Heart right ventricle (tissue), 16 donors: Measurements from ENCODE around the gene PPP3CA. TPM values are rescaled to one million over a fixed set of nuclear protein-coding genes. Genes with fewer than 3 reads are reported as not detected.
"Not testable (repeated sequence)": the region's sequence is repeated elsewhere in the genome, so short reads cannot be mapped to it uniquely, and the experiment has no call there.

Experiments used
- ATAC-seq, 8 donors: fragments of 200-7000 bp; cut with Tn5 transposase; one replicate each; pipeline ENCODE4 v1.9.1; 2020; ENCODE audit warnings: mild to moderate bottlenecking in 8 of 8, moderate library complexity in 8 of 8, moderate number of reproducible peaks in 1 of 8
- DNase-seq, 2 donors: peaks; one replicate each; pipeline ENCODE4 v3.0.0-alpha.2; 2020
- H3K27ac ChIP-seq, 10 donors: fragments of 200-600 bp; sonication (generic) in 2 of 10; one replicate each; pipeline versions ENCODE4 v1.5.0 to v1.8.0; 2020 to 2022; ENCODE audit warnings: mild to moderate bottlenecking in 3 of 10
- H3K27me3 ChIP-seq, 7 donors: fragments of 200-600 bp; one replicate each; pipeline ENCODE4 v1.8.0; 2021 to 2022; ENCODE audit warnings: mild to moderate bottlenecking in 2 of 7
- H3K36me3 ChIP-seq, 9 donors: fragments of 200-600 bp; sonication (generic) in 1 of 9; one replicate each; pipeline versions ENCODE4 v1.5.0 to v1.8.0; 2020 to 2022; ENCODE audit warnings: mild to moderate bottlenecking in 2 of 9
- H3K4me1 ChIP-seq, 9 donors: fragments of 200-600 bp; sonication (generic) in 1 of 9; one replicate each; pipeline versions ENCODE4 v1.5.0 to v1.8.0; 2020 to 2022; ENCODE audit warnings: mild to moderate bottlenecking in 4 of 9
- H3K4me3 ChIP-seq, 10 donors: fragments of 200-600 bp; sonication (generic) in 2 of 10; one replicate each; pipeline versions ENCODE4 v1.5.0 to v1.8.0; 2020 to 2022; ENCODE audit warnings: mild to moderate bottlenecking in 7 of 10, moderate library complexity in 2 of 10
- H3K9me3 ChIP-seq, 11 donors: fragments of 200-600 bp in 10 of 11; sonication (generic) in 2 of 11; one replicate each; pipeline versions ENCODE4 v1.5.0 to v1.8.0; 2013 to 2022; ENCODE audit warnings: mild to moderate bottlenecking in 2 of 11, control low read depth in 1 of 11, moderate library complexity in 1 of 11
- CTCF ChIP-seq, 9 donors: fragments of 200-600 bp; sonication (generic) in 2 of 9; IDR thresholded peaks; one replicate each; pipeline versions ENCODE4 v1.5.0 to v1.8.0; 2021 to 2022; ENCODE audit warnings: antibody characterized with exemption in 9 of 9, mild to moderate bottlenecking in 5 of 9, moderate library complexity in 1 of 9
- WGBS, 2 donors: extraction: QIAGEN DNeasy Blood & Tissue Kit; methylation state at CpG; one replicate each; pipeline ENCODE4 v1.1.7; 2013; ENCODE audit warnings: inconsistent platforms in 1 of 2; 5-methylcytosine and 5-hydroxymethylcytosine counted together
- intact Hi-C, 10 donors: fragments of 100-400 bp; cut with DNase I; formaldehyde crosslinking; loops; one replicate each; pipeline versions ENCODE4 v1.11.1 to v1.14.2; 2022
- polyA plus RNA-seq, 2 donors: library from polyadenylated mRNA; stranded (reverse); fragments of 200-250 nt; gene quantifications; one replicate each; pipeline ENCODE4 v1.2.3, GENCODE V29; 2013
- total RNA-seq, 10 donors: library from RNA; stranded (reverse); fragmentation: NEBNext Ultra II Directional in 3 of 10; extraction: Animal tissue kit (Norgen Biotek cat#: 25700) in 3 of 10; gene quantifications; one replicate each; pipeline versions ENCODE4 v1.2.1 to v1.2.4, GENCODE V29; 2021 to 2023
- donor health status: Arrhythmogenic right ventricular cardiomyopathy.
- donor health status: ischemic (EF 13 %, LVEDD 7.1; RV severe dilation, severe dysfunction).
- donor health status: healthy with polysubstance abuse.
- donor health status: DM: no; HTN: yes; CAD: no.
- donor health status: DM: no; HTN: no; CAD: no.
- donor health status: ischemic (EF 25% LVEDD 6.9; RV normal size, moderate dysfunction).
- donor health status: ischemic (EF 25% LVEDD 5.7; RV mildly dilated, moderate dysfunction).
- donor health status: healthy.
- donor health status: DM: yes; HTN: yes; CAD: no.
- donor health status: Ischemic cardiomyopathy.
- donor health status: ischemic (EF 35%, LVEDD 5.7; RV mildly dilated, moderate dysfunction).
- donor health status: nonischemic (EF 11% LVEDD 7.7; RV severe dilation, severe dysfunction).
- donor health status: DM: yes; HTN: yes; CAD: no.
- donor health status: PGD.
- donor health status: ischemic (EF 29% LVEDD 5.4; RV normal size, mild dysfunction).
- donor health status: nonischemic (EF 23%, LVEDD 6.1; RV moderate dilation, normal function).

The PPP3CA gene
- total and polyA plus RNA-seq, 12 donors, result 8.1 to 30.8 (median 19.1) TPM

DNA sequence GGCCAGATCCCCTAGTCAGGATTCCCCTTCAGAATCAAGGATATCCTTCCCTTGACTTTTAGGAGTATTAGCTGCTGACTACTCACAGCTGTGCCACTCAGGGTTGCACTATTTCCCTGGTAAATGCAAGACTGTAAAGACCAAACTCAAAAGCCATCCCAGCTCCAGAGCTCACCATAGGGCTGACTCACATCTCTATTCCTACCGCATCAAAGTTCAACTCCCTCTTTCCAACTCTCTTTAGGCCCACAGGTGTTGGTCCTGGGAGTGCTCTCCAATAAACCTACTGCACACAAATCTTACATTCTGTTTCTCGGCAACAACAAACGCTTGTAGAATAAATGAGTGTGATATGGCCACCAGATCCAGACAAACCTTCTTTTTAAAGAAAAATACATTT lies 109.6 kb downstream of the PPP3CA start:
- Histone ChIP-seq H3K9me3 (no peaks in the 10 kb centered on the region), H3K4me3 (no peak overlapping the region), H3K27ac (no peak overlapping the region), H3K4me1 (peaks cover 0 to 42% (median 11%) of the 10 kb centered on the region in 9 donors), H3K27me3 (no peaks in the 10 kb centered on the region), H3K36me3 (no peaks in the 10 kb centered on the region)
- WGBS, 2 donors, result 98 to 100% methylated on average over 3 of the region's 3 CpGs
- ATAC-seq, result no peak
- TF ChIP-seq CTCF (IDR thresholded peaks at IDR 0.05), result no peak
- no peak for DNase-seq
- intact Hi-C loops, result no loop called here

DNA sequence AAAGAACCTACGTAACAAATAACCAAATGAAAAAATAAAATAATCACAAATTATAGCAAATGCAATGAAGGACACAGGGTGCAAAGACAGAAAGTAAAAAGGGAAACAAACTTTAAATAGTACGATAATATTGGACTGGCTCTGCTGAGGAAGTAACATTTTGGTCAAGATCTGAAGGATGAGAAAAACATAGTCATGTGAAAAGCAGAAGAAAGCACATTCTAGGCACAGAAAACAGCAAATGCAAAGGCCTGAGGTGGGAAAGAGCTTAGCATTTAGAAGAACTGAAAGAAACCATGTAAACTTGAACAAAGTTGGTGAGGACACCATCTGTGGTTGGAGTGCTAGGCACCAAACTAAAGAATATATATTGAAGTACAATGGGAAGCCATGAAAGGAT lies 111.2 kb downstream of the PPP3CA start:
- Histone ChIP-seq H3K4me1 (peaks cover 0 to 55% (median 15%) of the 10 kb centered on the region in 9 donors), H3K4me3 (no peak overlapping the region), H3K27me3 (no peaks in the 10 kb centered on the region), H3K9me3 (no peaks in the 10 kb centered on the region), H3K36me3 (no peaks in the 10 kb centered on the region), H3K27ac (no peak overlapping the region)
- WGBS, 2 donors, result 92% methylated on average over 2 of the region's 2 CpGs
- no peak for ATAC-seq
- DNase-seq, result no peak
- no peak for TF ChIP-seq CTCF (IDR thresholded peaks at IDR 0.05)
- intact Hi-C loops, result no loop called here

GRCh38 chr4:101234141-101234540 lies 113.2 kb downstream of the PPP3CA start:
- H3K9me3 ChIP-seq, DNase-seq, ATAC-seq, H3K27me3 ChIP-seq, H3K4me3 ChIP-seq, H3K36me3 ChIP-seq, intact Hi-C loops, H3K27ac ChIP-seq: not testable (repeated sequence)
- H3K4me1 ChIP-seq, result peaks cover 0 to 39% (median 13%) of the 10 kb centered on the region in 9 donors

DNA sequence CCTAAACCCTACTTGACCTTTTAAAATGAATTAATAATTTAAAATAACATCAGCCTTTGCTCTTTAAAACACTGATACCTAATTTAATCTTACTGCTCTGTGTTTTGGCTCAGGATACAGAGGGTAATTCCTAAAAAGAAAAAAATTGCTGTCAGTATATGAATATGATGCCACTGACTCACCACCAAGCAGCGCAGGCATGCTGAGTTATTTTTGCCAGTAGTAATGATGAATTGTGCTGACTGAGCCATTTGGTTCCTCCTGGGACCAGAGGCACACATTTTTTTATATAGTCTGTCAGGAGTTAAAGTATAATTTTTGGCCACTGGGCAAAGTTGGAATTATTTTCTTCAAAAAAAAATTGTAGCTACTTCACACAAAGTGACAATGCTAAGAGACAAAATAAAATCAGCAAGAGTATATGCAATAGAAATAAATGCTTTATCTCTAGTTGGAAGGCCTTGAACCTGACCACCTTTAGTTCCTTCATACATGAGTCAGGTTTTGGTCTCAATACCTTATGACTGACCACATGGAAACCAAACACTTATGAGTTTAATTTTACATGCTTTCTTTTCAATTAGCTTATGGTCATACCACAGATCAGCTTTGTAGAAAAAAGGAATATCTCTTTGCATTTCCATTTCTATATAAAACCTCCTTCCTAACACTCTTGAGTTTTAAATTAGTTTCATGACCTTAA lies 115.1 kb downstream of the PPP3CA start:
- Histone ChIP-seq H3K4me1 (peaks cover 0 to 21% (median 5%) of the 10 kb centered on the region in 9 donors), H3K4me3 (no peak overlapping the region), H3K36me3 (no peaks in the 10 kb centered on the region), H3K27ac (no peak overlapping the region), H3K9me3 (peaks cover 0 to 5% (median 0%) of the 10 kb centered on the region in 11 donors), H3K27me3 (no peaks in the 10 kb centered on the region)
- intact Hi-C loops, result no loop called here
- TF ChIP-seq CTCF (IDR thresholded peaks at IDR 0.05), result peak in 1 of 9 donors; percentile 9
- WGBS, 2 donors, result 39 to 63% methylated on average over 1 of the region's 1 CpG
- DNase-seq (peak in 1 of 2 donors; percentile 11), ATAC-seq (peak in 4 of 8 donors; percentile 41 to 77 (median 69))

GRCh38 chr4:101230801-101231426 lies 116.4 kb downstream of the PPP3CA start:
- intact Hi-C loops, result no loop called here
- no peak overlapping the region for H3K4me3 ChIP-seq
- no peak for TF ChIP-seq CTCF (IDR thresholded peaks at IDR 0.05)
- H3K36me3 ChIP-seq, result no peaks in the 10 kb centered on the region
- peaks cover 0 to 5% (median 0%) of the 10 kb centered on the region in 11 donors for H3K9me3 ChIP-seq
- no peak for DNase-seq
- ATAC-seq, result no peak
- no peaks in the 10 kb centered on the region for H3K27me3 ChIP-seq
- peaks cover 0 to 16% (median 5%) of the 10 kb centered on the region in 9 donors for H3K4me1 ChIP-seq
- H3K27ac ChIP-seq, result no peak overlapping the region
- WGBS, 2 donors, result 82 to 85% methylated on average over 3 of the region's 3 CpGs
